H9 (cell line): ENCODE data around the gene DOC2B. TPM values are rescaled to one million over a fixed set of nuclear protein-coding genes. Genes with fewer than 3 reads are reported as not detected.
A peak's percentile ranks its signal among the peaks of the same experiment; 100 is the strongest.

Experiments used
- DNase-seq: peaks from one replicate; pipeline ENCODE4 v3.0.0-alpha.2; 2017
- H2AFZ ChIP-seq: one replicate; pipeline ENCODE4 v1.6.1; 2013; ENCODE audit warnings: mild to moderate bottlenecking, low read length, control low read depth, moderate library complexity
- H2AK5ac ChIP-seq: 2 replicates; pipeline ENCODE4 v1.6.1; 2013; ENCODE audit warnings: low read length, control low read depth, mixed read lengths; ENCODE audit not compliant: insufficient read length
- H2BK120ac ChIP-seq: one replicate; pipeline ENCODE4 v1.6.1; 2013; ENCODE audit warnings: low read depth, mild to moderate bottlenecking, low read length, control low read depth, inconsistent platforms; ENCODE audit not compliant: poor library complexity, severe bottlenecking
- H2BK12ac ChIP-seq: 2 replicates; pipeline ENCODE4 v1.6.1; 2013; ENCODE audit warnings: low read length, control low read depth, mixed read lengths, low read depth; ENCODE audit not compliant: insufficient read length
- H2BK15ac ChIP-seq: 2 replicates; pipeline ENCODE4 v1.6.1; 2013; ENCODE audit warnings: low read depth, low read length, control low read depth
- H2BK20ac ChIP-seq: one replicate; pipeline ENCODE4 v1.6.1; 2013; ENCODE audit warnings: low read depth, mild to moderate bottlenecking, low read length, control low read depth, inconsistent platforms; ENCODE audit not compliant: poor library complexity, severe bottlenecking
- H2BK5ac ChIP-seq: 2 replicates; pipeline ENCODE4 v1.6.1; 2013; ENCODE audit warnings: low read length, control low read depth, mixed read lengths; ENCODE audit not compliant: insufficient read length
- H3K14ac ChIP-seq: 2 replicates; pipeline ENCODE4 v1.6.1; 2013; ENCODE audit warnings: low read length, control low read depth; ENCODE audit not compliant: insufficient read depth
- H3K18ac ChIP-seq: 2 replicates; pipeline ENCODE4 v1.6.1; 2013; ENCODE audit warnings: low read depth, mild to moderate bottlenecking, mixed read lengths, low read length, control low read depth; ENCODE audit not compliant: insufficient read length
- H3K23ac ChIP-seq: 2 replicates; pipeline ENCODE4 v1.6.1; 2013; ENCODE audit warnings: low read length, control low read depth, mixed read lengths, low read depth; ENCODE audit not compliant: insufficient read length
- H3K23me2 ChIP-seq: 2 replicates; pipeline ENCODE4 v1.6.1; 2013; ENCODE audit warnings: low read depth, mild to moderate bottlenecking, mixed read lengths, low read length, control low read depth; ENCODE audit not compliant: insufficient read length, poor library complexity, severe bottlenecking
- H3K27ac ChIP-seq: 2 replicates; pipeline ENCODE4 v1.5.1; 2013; ENCODE audit warnings: low read length, control low read depth, mixed read lengths, low read depth; ENCODE audit not compliant: insufficient read length
- H3K27me3 ChIP-seq: 2 replicates; pipeline ENCODE4 v1.6.1; 2013; ENCODE audit warnings: low read length, control low read depth, inconsistent platforms; ENCODE audit not compliant: insufficient read depth
- H3K4ac ChIP-seq: 2 replicates; pipeline ENCODE4 v1.6.1; 2013; ENCODE audit warnings: low read depth, mild to moderate bottlenecking, control low read depth, inconsistent platforms, low read length, moderate library complexity
- H3K4me1 ChIP-seq: 2 replicates; pipeline ENCODE4 v1.6.1; 2013; ENCODE audit warnings: low read length, control low read depth, inconsistent platforms; ENCODE audit not compliant: insufficient read depth
- H3K4me2 ChIP-seq: 2 replicates; pipeline ENCODE4 v1.6.1; 2013; ENCODE audit warnings: low read length, control low read depth, mixed read lengths; ENCODE audit not compliant: insufficient read length, insufficient read depth
- H3K56ac ChIP-seq: 2 replicates; pipeline ENCODE4 v1.6.1; 2013; ENCODE audit warnings: low read depth, mild to moderate bottlenecking, mixed read lengths, low read length, control low read depth; ENCODE audit not compliant: insufficient read length
- H3K79me1 ChIP-seq: 2 replicates; pipeline ENCODE4 v1.6.1; 2013; ENCODE audit warnings: low read depth, mild to moderate bottlenecking, moderate library complexity, low read length, control low read depth, inconsistent platforms; ENCODE audit not compliant: insufficient read depth, poor library complexity, severe bottlenecking
- H3K79me2 ChIP-seq: 2 replicates; pipeline ENCODE4 v1.6.1; 2013; ENCODE audit warnings: low read length, control low read depth, inconsistent platforms; ENCODE audit not compliant: insufficient read depth
- H3K9ac ChIP-seq: 2 replicates; pipeline ENCODE4 v1.6.1; 2013; ENCODE audit warnings: low read length, control low read depth, mixed read lengths; ENCODE audit not compliant: insufficient read length; ENCODE audit errors: extremely low read depth
- H3K9me3 ChIP-seq: one replicate; pipeline ENCODE4 v1.6.1; 2013; ENCODE audit warnings: low read depth, low read length, inconsistent platforms; ENCODE audit not compliant: control insufficient read depth
- H3T11ph ChIP-seq: one replicate; pipeline ENCODE4 v1.6.1; 2013; ENCODE audit warnings: mild to moderate bottlenecking, low read length, control low read depth, inconsistent platforms
- H4K20me1 ChIP-seq: one replicate; pipeline ENCODE4 v1.6.1; 2013; ENCODE audit not compliant: control insufficient read depth, insufficient read length, insufficient read depth
- H4K5ac ChIP-seq: 2 replicates; pipeline ENCODE4 v1.6.1; 2013; ENCODE audit warnings: low read depth, mild to moderate bottlenecking, mixed read lengths, low read length, control low read depth; ENCODE audit not compliant: insufficient read length
- H4K8ac ChIP-seq: replicated peaks from 2 replicates; pipeline ENCODE4 v1.6.1; 2013; ENCODE audit warnings: low read length, control low read depth, mixed read lengths, low read depth; ENCODE audit not compliant: insufficient read length
- H4K91ac ChIP-seq: 2 replicates; pipeline ENCODE4 v1.6.1; 2013; ENCODE audit warnings: low read depth, mild to moderate bottlenecking, moderate library complexity, mixed read lengths, low read length, control low read depth; ENCODE audit not compliant: insufficient read length
- H3K27ac Mint-ChIP-seq, 3 experiments: 2 replicates in 2 of 3; 3 replicates in 1 of 3; pipeline ENCODE4 v1.8.0; 2020 to 2021; ENCODE audit warnings: mixed read lengths in 3 of 3, mild to moderate bottlenecking in 1 of 3, moderate library complexity in 1 of 3
- H3K27me3 Mint-ChIP-seq: 2 replicates; pipeline ENCODE4 v1.8.0; 2021; ENCODE audit warnings: low read depth, mild to moderate bottlenecking, moderate library complexity, mixed read lengths
- H3K36me3 Mint-ChIP-seq, 3 experiments: 2 replicates in 2 of 3; 3 replicates in 1 of 3; pipeline ENCODE4 v1.8.0; 2020 to 2021; ENCODE audit warnings: low read depth in 3 of 3, mixed read lengths in 3 of 3; ENCODE audit not compliant: insufficient read depth in 1 of 3
- H3K4me1 Mint-ChIP-seq, 2 experiments: 2 replicates each; pipeline ENCODE4 v1.8.0; 2020; ENCODE audit warnings: mixed read lengths in 2 of 2
- H3K4me3 Mint-ChIP-seq, 2 experiments: 2 replicates in 1 of 2; 3 replicates in 1 of 2; pipeline ENCODE4 v1.8.0; 2020 to 2021; ENCODE audit warnings: mild to moderate bottlenecking in 2 of 2, mixed read lengths in 2 of 2, moderate library complexity in 1 of 2
- H3K9me3 Mint-ChIP-seq, 2 experiments: 2 replicates in 1 of 2; 3 replicates in 1 of 2; pipeline ENCODE4 v1.8.0; 2020; ENCODE audit warnings: mild to moderate bottlenecking in 2 of 2, mixed read lengths in 2 of 2, moderate library complexity in 1 of 2
- CTCF ChIP-seq: fragments of 200-600 bp; sonication (generic); conservative IDR thresholded peaks from 3 replicates; pipeline ENCODE4 v1.8.0; 2021; ENCODE audit warnings: antibody characterized with exemption, mild to moderate bottlenecking
- WGBS: extraction: QIAGEN DNeasy Blood & Tissue Kit; methylation state at CpG from one replicate; pipeline ENCODE4 v1.1.7; 2013; ENCODE audit warnings: missing lambda C conversion rate, low lambda C conversion rate, mixed read lengths; ENCODE audit not compliant: insufficient read length; ENCODE audit errors: extremely low coverage; 5-methylcytosine and 5-hydroxymethylcytosine counted together
- total RNA-seq: library from RNA; stranded (reverse); gene quantifications from 2 replicates; pipeline ENCODE4 v1.2.1, GENCODE V29; 2021

The DOC2B gene
- total RNA-seq, 1 experiment from 2014 or later: 2.1 TPM

GRCh38 chr17:180381-181244 is 837 bp downstream of the DOC2B start:
- Histone ChIP-seq H3K79me2 (no peaks in the 10 kb centered on the region), H2BK15ac (no peak overlapping the region), H3K4me2 (peak overlapping the region; percentile 51), H3K79me1 (no peaks in the 10 kb centered on the region), H3K4me1 (no peaks in the 10 kb centered on the region), H2BK120ac (no peak overlapping the region), H3K14ac (no peak overlapping the region), H3K27me3 (peaks cover 11% of the 10 kb centered on the region; the same call in 1 of the 2 replicates), H3T11ph (no peak overlapping the region), H4K5ac (no peak overlapping the region), H4K8ac (no peak overlapping the region), H3K23ac (no peak overlapping the region), H2BK12ac (no peak overlapping the region), H2BK5ac (no peak overlapping the region), H3K9me3 (no peaks in the 10 kb centered on the region), H2BK20ac (no peak overlapping the region), H3K18ac (no peak overlapping the region), H3K9ac (no peak overlapping the region), H4K91ac (no peak overlapping the region), H4K20me1 (no peaks in the 10 kb centered on the region), H3K56ac (no peak overlapping the region), H3K27ac (no peak overlapping the region), H3K4ac (no peak overlapping the region), H3K23me2 (peaks cover 4% of the 10 kb centered on the region), H2AK5ac (no peak overlapping the region), H2AFZ (no peak overlapping the region)
- Mint-ChIP-seq H3K27ac (no peak overlapping the region), H3K9me3 (no peaks in the 10 kb centered on the region; a peak in 1 of 5 replicates), H3K36me3 (no peaks in the 10 kb centered on the region; a peak in 1 of 7 replicates), H3K4me3 (peak overlapping the region; percentile 55 to 63; a peak in 4 of 5 replicates), H3K27me3 (peaks cover 76% of the 10 kb centered on the region), H3K4me1 (peaks cover 14 to 17% of the 10 kb centered on the region in 2 experiments)
- no peak for DNase-seq
- TF ChIP-seq CTCF: no peak
- no CpG with 5 or more reads among the region's 112 CpGs for WGBS
